DND-41 (cell line): ENCODE measurements around the gene CDC14A.

Experiments
- ATAC-seq: fragments of 200-7000 bp; cut with Tn5 transposase; 3 replicates; pipeline ENCODE4 v1.9.1; 2021; ENCODE audit warnings: low read depth; ENCODE audit not compliant: insufficient read depth
- DNase-seq: peaks from one replicate; pipeline ENCODE4 v3.0.0-alpha.2; 2020
- H2AFZ ChIP-seq: 2 replicates; pipeline ENCODE4 v1.6.0; 2012; ENCODE audit warnings: low read depth, low read length
- H3K27ac ChIP-seq: 2 replicates; pipeline ENCODE4 v1.5.1; 2012; ENCODE audit warnings: low read length, inconsistent platforms
- H3K27me3 ChIP-seq: fragments of 200-600 bp; sonication (generic); 2 replicates; pipeline ENCODE4 v1.6.0; 2012; ENCODE audit warnings: low read length, mild to moderate bottlenecking, inconsistent platforms; ENCODE audit not compliant: insufficient read depth, poor library complexity
- H3K36me3 ChIP-seq: 2 replicates; pipeline ENCODE4 v1.5.1; 2012; ENCODE audit warnings: low read length, inconsistent platforms; ENCODE audit not compliant: insufficient read depth
- H3K4me1 ChIP-seq: 2 replicates; pipeline ENCODE4 v1.5.1; 2012; ENCODE audit warnings: mild to moderate bottlenecking, low read length; ENCODE audit not compliant: insufficient read depth
- H3K4me2 ChIP-seq: 2 replicates; pipeline ENCODE4 v1.6.0; 2012; ENCODE audit warnings: mild to moderate bottlenecking, moderate library complexity, low read length, inconsistent platforms; ENCODE audit not compliant: insufficient read depth
- H3K4me3 ChIP-seq, 2 experiments: fragments of 200-600 bp in 1 of 2; shearing (Covaris generic) in 1 of 2; 2 replicates each; pipeline ENCODE4 v1.5.1; 2012 to 2016; ENCODE audit warnings: inconsistent platforms in 2 of 2, low read length in 2 of 2, mild to moderate bottlenecking in 2 of 2, low read depth in 1 of 2, moderate library complexity in 1 of 2
- H3K79me2 ChIP-seq: 2 replicates; pipeline ENCODE4 v1.6.0; 2012; ENCODE audit warnings: low read length, inconsistent platforms; ENCODE audit not compliant: insufficient read depth
- H3K9ac ChIP-seq: 2 replicates; pipeline ENCODE4 v1.6.0; 2012; ENCODE audit warnings: low read depth, mild to moderate bottlenecking, inconsistent platforms, low read length, moderate library complexity
- H3K9me3 ChIP-seq: 2 replicates; pipeline ENCODE4 v1.5.1; 2012; ENCODE audit warnings: low read length, moderate library complexity, mild to moderate bottlenecking, inconsistent platforms; ENCODE audit not compliant: insufficient read depth, severe bottlenecking
- H4K20me1 ChIP-seq: 2 replicates; pipeline ENCODE4 v1.6.0; 2012; ENCODE audit warnings: low read length; ENCODE audit not compliant: insufficient read depth
- CTCF ChIP-seq: IDR thresholded peaks from 2 replicates; pipeline ENCODE4 v1.5.1; 2012; ENCODE audit warnings: borderline replicate concordance, low read length, moderate library complexity, mild to moderate bottlenecking; ENCODE audit not compliant: poor library complexity, severe bottlenecking; ENCODE audit errors: extremely low read depth
- EZH2 ChIP-seq: IDR thresholded peaks from 3 replicates; pipeline ENCODE4 v1.6.1; 2012; ENCODE audit warnings: borderline replicate concordance, low read depth, mild to moderate bottlenecking, moderate library complexity, low read length, inconsistent platforms; ENCODE audit not compliant: severe bottlenecking

The CDC14A gene

GRCh38 chr1:100502052-100502792, 149.9 kb downstream of the CDC14A start:
- Histone ChIP-seq H3K4me3 (no peak overlapping the region), H4K20me1 (no peaks in the 10 kb centered on the region), H3K4me2 (no peak overlapping the region), H3K4me1 (no peaks in the 10 kb centered on the region), H3K9me3 (no peaks in the 10 kb centered on the region), H3K36me3 (peaks cover 40% of the 10 kb centered on the region), H3K27ac (no peak overlapping the region), H3K79me2 (no peaks in the 10 kb centered on the region), H2AFZ (no peak overlapping the region), H3K27me3 (no peaks in the 10 kb centered on the region), H3K9ac (no peak overlapping the region)
- DNase-seq (no peak), ATAC-seq (no peak)
- TF ChIP-seq CTCF: no peak
- no peak for TF ChIP-seq EZH2

- H3K27ac ChIP-seq: no peak overlapping the region
- DNase-seq: no peak
- no peak overlapping the region for H3K4me2 ChIP-seq
Measured at GRCh38 chr1:100506217-100506616, 153.9 kb downstream of the CDC14A start.

GRCh38 chr1:100510451-100510850, 158.1 kb downstream of the CDC14A start:
- Histone ChIP-seq H3K4me3 (no peak overlapping the region), H3K36me3 (peaks cover 24% of the 10 kb centered on the region; the same call in 1 of the 2 replicates), H3K79me2 (no peaks in the 10 kb centered on the region), H4K20me1 (no peaks in the 10 kb centered on the region), H2AFZ (no peak overlapping the region), H3K4me2 (no peak overlapping the region), H3K27ac (no peak overlapping the region), H3K9me3 (no peaks in the 10 kb centered on the region), H3K27me3 (no peaks in the 10 kb centered on the region), H3K9ac (no peak overlapping the region), H3K4me1 (no peaks in the 10 kb centered on the region)
- TF ChIP-seq EZH2: no peak
- no peak for TF ChIP-seq CTCF
- no peak for ATAC-seq
- DNase-seq: no peak

More at GRCh38 chr1:100506217-100506616, 153.9 kb downstream of the CDC14A start:
- Histone ChIP-seq H3K9ac (no peak overlapping the region), H3K4me3 (no peak overlapping the region), H4K20me1 (no peaks in the 10 kb centered on the region), H2AFZ (no peak overlapping the region), H3K9me3 (no peaks in the 10 kb centered on the region), H3K79me2 (no peaks in the 10 kb centered on the region), H3K27me3 (no peaks in the 10 kb centered on the region), H3K4me1 (no peaks in the 10 kb centered on the region), H3K36me3 (peaks cover 24% of the 10 kb centered on the region; the same call in 1 of the 2 replicates)
- no peak for TF ChIP-seq CTCF
- no peak for TF ChIP-seq EZH2
- no peak for ATAC-seq
